ENCODE results near the gene AKAIN1.

GRCh38 chr18:5238371-5238976 is 41.4 kb upstream of the AKAIN1 start:
- TF ChIP-seq CTCF (IDR thresholded peaks at IDR 0.05) = no peak
- TF ChIP-seq POLR2A (IDR thresholded peaks at IDR 0.05) = no peak
